K562 (cell line): ENCODE data around the gene ZNF564. TPM values are rescaled to one million over a fixed set of nuclear protein-coding genes. Genes with fewer than 3 reads are reported as not detected.

Experiments
- E2F8 ChIP-seq: fragments of 450-650 bp; IDR thresholded peaks from 2 replicates; pipeline ENCODE4 v1.7.1; 2018; ENCODE audit warnings: mild to moderate bottlenecking, low read depth; ENCODE audit not compliant: partially characterized antibody
- MTA3 ChIP-seq: fragments of 450-650 bp; formaldehyde crosslinking; IDR thresholded peaks from 2 replicates; pipeline ENCODE4 v1.6.1; 2017; ENCODE audit warnings: mild to moderate bottlenecking, borderline replicate concordance
- PHF20 ChIP-seq: fragments of 450-650 bp; IDR thresholded peaks from 2 replicates; pipeline ENCODE4 v1.6.1; 2018; ENCODE audit not compliant: partially characterized antibody
- PKNOX1 ChIP-seq: fragments of 450-650 bp; IDR thresholded peaks from 2 replicates; pipeline ENCODE4 v1.6.1; 2016
- POLR2H ChIP-seq: IDR thresholded peaks from 2 replicates; pipeline ENCODE4 v1.6.1; 2016; ENCODE audit warnings: missing genetic modification characterization, low read depth, mild to moderate bottlenecking, control low read depth, missing compliant biosample characterization, moderate library complexity
- RAD21 ChIP-seq, 2 experiments: fragments of 250-450 bp in 1 of 2; fragments of 450-650 bp in 1 of 2; sonication (Bioruptor Pico) in 1 of 2; formaldehyde crosslinking in 1 of 2; IDR thresholded peaks in 1 of 2; conservative IDR thresholded peaks in 1 of 2; 2 replicates each; pipeline versions ENCODE4 v1.4.0 to v1.8.0; 2020 to 2022; ENCODE audit warnings: mild to moderate bottlenecking in 2 of 2, moderate library complexity in 1 of 2
- REST ChIP-seq, 2 experiments: fragments of 450-650 bp; formaldehyde crosslinking in 1 of 2; IDR thresholded peaks; 2 replicates each; pipeline versions ENCODE4 v1.4.0 to v1.6.1; 2014 to 2020; ENCODE audit warnings: mild to moderate bottlenecking in 2 of 2, borderline replicate concordance in 1 of 2, low read depth in 1 of 2
- TAF1 ChIP-seq: IDR thresholded peaks from 2 replicates; pipeline ENCODE4 v1.6.1; 2011; ENCODE audit warnings: mild to moderate bottlenecking, low read length, moderate library complexity; ENCODE audit not compliant: insufficient read depth, control insufficient read depth, severe bottlenecking; ENCODE audit errors: extremely low read depth
- TAF9B ChIP-seq: fragments of 450-650 bp; IDR thresholded peaks from 2 replicates; pipeline ENCODE4 v1.6.1; 2018; ENCODE audit warnings: mild to moderate bottlenecking; ENCODE audit not compliant: partially characterized antibody
- YY1 ChIP-seq, 3 experiments: IDR thresholded peaks; 2 replicates each; pipeline ENCODE4 v1.6.1; 2011; ENCODE audit warnings: low read length in 2 of 3, mild to moderate bottlenecking in 2 of 3, moderate library complexity in 2 of 3, borderline replicate concordance in 1 of 3, control low read depth in 1 of 3, low read depth in 1 of 3; ENCODE audit not compliant: insufficient read depth in 3 of 3, insufficient replicate concordance in 2 of 3, control insufficient read depth in 1 of 3, insufficient read length in 1 of 3; ENCODE audit errors: extremely low read depth in 1 of 3
- ZNF239 ChIP-seq: fragments of 250-450 bp; sonication (Bioruptor Pico); IDR thresholded peaks from 2 replicates; pipeline ENCODE4 v1.4.0; 2020; ENCODE audit warnings: mild to moderate bottlenecking
- polyA plus RNA-seq, 8 experiments: library from polyadenylated mRNA; depleted of rRNA in 4 of 8; stranded (reverse) in 5 of 8; unstranded in 3 of 8; fragments of >200 nt; fragmentation: Nextera tagmentation in 2 of 8; fragmentation: Illumina TruSeq in 1 of 8; extraction: Ambion mirVana in 2 of 8; extraction: Trizol in 1 of 8; gene quantifications; 2 replicates each; pipeline versions ENCODE4 v1.2.1 to v1.2.3, GENCODE V29; 2011 to 2014; ENCODE audit warnings: inconsistent platforms in 1 of 8, missing spikeins in 1 of 8
- total RNA-seq, 7 experiments: library from RNA; depleted of rRNA in 6 of 7; stranded (reverse); fragments of >200 nt in 6 of 7; fragmentation: Illumina TruSeq in 2 of 7; extraction: Trizol in 2 of 7; gene quantifications; 2 replicates each; pipeline versions ENCODE4 v1.2.1 to v1.2.3, GENCODE V29; 2011 to 2021; ENCODE audit warnings: low replicate concordance in 1 of 7

The ZNF564 gene
- total and polyA plus RNA-seq, 9 of the 15 experiments (the other 6 are each of a cell fraction or from before 2014, with no cell fraction given): 1.4 to 8.1 (median 5.6) TPM

GRCh38 chr19:12495002-12495802 lies 56.1 kb downstream of the ZNF564 start (continued):
- TF ChIP-seq REST (IDR thresholded peaks at IDR 0.05; ENCODE audit: borderline replicate concordance): peak; percentile 52
- TF ChIP-seq REST (CRISPR knock-in tag; IDR thresholded peaks at IDR 0.05; ENCODE audit: low read depth): no peak
- TF ChIP-seq E2F8: peak; percentile 37
- peak; percentile 48; the same call in 1 of the 2 replicates for TF ChIP-seq POLR2H
- peak; percentile 60 for TF ChIP-seq TAF1
- 0 out of 2 replicates have a peak, but pooled peaks have one; percentile 53 for TF ChIP-seq PKNOX1
- peak in 2 of 3 experiments; percentile 12 to 34 for TF ChIP-seq YY1 (IDR thresholded peaks at IDR 0.05; ENCODE audit: borderline replicate concordance in 1 of 3, control insufficient read depth in 1 of 3, extremely low read depth in 1 of 3, insufficient read depth in 3 of 3, insufficient read length in 1 of 3, insufficient replicate concordance in 2 of 3, low read depth in 1 of 3, low read length in 2 of 3)
- peak in 1 of 2 experiments; percentile 33; a peak in 2 of 4 replicates for TF ChIP-seq RAD21 (CRISPR knock-in tag; conservative IDR thresholded peaks at IDR 0.05 in 1 of 2, IDR thresholded peaks at IDR 0.05 in 1 of 2)
- TF ChIP-seq ZNF239 (CRISPR knock-in tag): no peak
- peak; percentile 47; the same call in 1 of the 2 replicates for TF ChIP-seq MTA3
- peak; percentile 76 for TF ChIP-seq PHF20
- peak; percentile 34 for TF ChIP-seq TAF9B
